Astrocyte of the cerebellum (primary cell): ENCODE results near the gene ZNF319.

Experiments used
- DNase-seq: peaks from one replicate; pipeline ENCODE4 v3.0.0-alpha.2; 2011; ENCODE audit warnings: low read depth
- H3K4me3 ChIP-seq: 2 replicates; pipeline ENCODE4 v1.5.1; 2011; ENCODE audit warnings: mild to moderate bottlenecking, low read depth, low read length, moderate library complexity
- CTCF ChIP-seq: IDR thresholded peaks from 2 replicates; pipeline ENCODE4 v1.5.1; 2012; ENCODE audit warnings: low read length, low read depth, moderate library complexity, mild to moderate bottlenecking; ENCODE audit errors: missing control alignments
- in situ Hi-C: cut with HindIII; loops from 2 replicates; pipeline ENCODE4 v1.10.0; 2017; ENCODE audit warnings: low sequenced_read_pairs

ZNF319 gene

GRCh38 chr16:58041628-58041955, 41.1 kb upstream of the ZNF319 start:
- in situ Hi-C loops: no loop called here

GRCh38 chr16:58040945-58041627, 40.6 kb upstream of the ZNF319 start:
- no peak overlapping the region for H3K4me3 ChIP-seq
- DNase-seq: no peak
- TF ChIP-seq CTCF: no peak
- in situ Hi-C loops: no loop called here

More at GRCh38 chr16:58041628-58041955, 41.1 kb upstream of the ZNF319 start:
- TF ChIP-seq CTCF: no peak
- H3K4me3 ChIP-seq: no peak overlapping the region
- no peak for DNase-seq

DNA sequence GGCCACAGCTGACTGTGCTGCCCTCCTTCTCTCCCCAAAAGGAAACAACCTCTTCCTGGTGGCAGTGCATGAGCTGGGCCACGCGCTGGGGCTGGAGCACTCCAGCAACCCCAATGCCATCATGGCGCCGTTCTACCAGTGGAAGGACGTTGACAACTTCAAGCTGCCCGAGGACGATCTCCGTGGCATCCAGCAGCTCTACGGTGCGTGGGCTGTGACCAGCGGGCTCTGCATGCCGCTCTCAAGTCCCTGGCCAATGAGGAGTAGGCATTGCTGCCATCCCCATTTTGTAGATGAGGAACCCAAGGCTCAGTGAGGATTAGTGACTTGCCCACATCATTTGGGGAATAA, 40.0 kb upstream of the ZNF319 start:
- no peak for DNase-seq
- in situ Hi-C loops: no loop called here
- H3K4me3 ChIP-seq: no peak overlapping the region
- no peak for TF ChIP-seq CTCF

DNA sequence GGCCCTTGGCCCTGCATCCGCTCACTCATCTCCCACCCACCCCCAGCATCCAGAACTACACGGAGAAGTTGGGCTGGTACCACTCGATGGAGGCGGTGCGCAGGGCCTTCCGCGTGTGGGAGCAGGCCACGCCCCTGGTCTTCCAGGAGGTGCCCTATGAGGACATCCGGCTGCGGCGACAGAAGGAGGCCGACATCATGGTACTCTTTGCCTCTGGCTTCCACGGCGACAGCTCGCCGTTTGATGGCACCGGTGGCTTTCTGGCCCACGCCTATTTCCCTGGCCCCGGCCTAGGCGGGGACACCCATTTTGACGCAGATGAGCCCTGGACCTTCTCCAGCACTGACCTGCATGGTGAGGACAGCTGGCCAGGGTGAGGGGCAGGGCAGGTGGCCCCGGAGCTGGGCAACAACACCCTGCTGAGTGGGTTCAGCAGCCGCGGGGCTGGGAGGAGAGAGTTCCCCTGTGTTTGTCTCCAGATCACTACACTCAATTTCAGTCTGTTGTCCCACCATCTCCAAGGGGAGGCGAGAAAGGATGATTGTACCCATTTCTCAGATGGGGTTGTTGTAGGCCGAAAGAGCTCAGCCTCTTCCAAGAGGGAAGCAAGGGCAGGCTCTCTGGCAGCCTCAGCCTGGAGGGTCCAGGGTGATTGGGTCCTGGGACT, 39.5 kb upstream of the ZNF319 start:
- in situ Hi-C loops: no loop called here
- TF ChIP-seq CTCF: no peak
- H3K4me3 ChIP-seq: no peak overlapping the region
- no peak for DNase-seq

GRCh38 chr16:58038219-58038641, 37.8 kb upstream of the ZNF319 start:
- H3K4me3 ChIP-seq: no peak overlapping the region
- no peak for TF ChIP-seq CTCF
- no peak for DNase-seq
- in situ Hi-C loops: no loop called here

GRCh38 chr16:58037365-58038057, 37.0 kb upstream of the ZNF319 start:
- DNase-seq: no peak
- in situ Hi-C loops: no loop called here
- H3K4me3 ChIP-seq: no peak overlapping the region
- TF ChIP-seq CTCF: no peak
